ENCODE data around the gene NRG3. TPM values are rescaled to one million over a fixed set of nuclear protein-coding genes. Genes with fewer than 3 reads are reported as not detected.

NRG3 gene
- total and polyA plus RNA-seq, 2 of the 4 experiments (the other 2 are of a cell fraction) = not detected

DNA sequence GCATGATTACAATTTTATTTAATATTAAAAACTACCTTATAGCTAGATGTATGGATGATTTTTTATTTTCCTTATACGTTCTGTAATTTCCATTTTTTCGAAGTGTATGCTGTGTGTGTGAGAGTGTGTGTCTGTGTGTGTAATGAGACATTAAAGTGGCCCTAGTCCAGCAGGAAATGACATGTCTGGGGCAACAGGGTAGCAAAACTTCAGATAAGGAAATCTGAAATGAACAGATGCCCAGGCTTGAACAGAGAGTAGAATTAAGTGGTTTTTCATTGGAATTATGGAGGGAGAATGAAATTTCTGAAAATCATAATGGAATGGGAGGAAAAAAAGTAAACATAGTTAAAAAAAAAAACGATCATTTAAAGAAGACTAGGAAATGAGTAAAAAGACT is 200.6 kb downstream of the NRG3 start:
- no CpG with 5 or more reads among the region's 3 CpGs for WGBS, 2 experiments (ENCODE audit: extremely low coverage in 2 of 2, insufficient read length in 1 of 2)
- no peak overlapping the region for H2AK9ac ChIP-seq (replicated peaks; ENCODE audit: low read depth, low read length, poor library complexity)
- no peak overlapping the region for H4K91ac ChIP-seq (ENCODE audit: insufficient read depth, low read depth, low read length)
- no peak overlapping the region for H3K56ac ChIP-seq (ENCODE audit: extremely low read depth, insufficient read depth, low read length)
- H3K4me3 ChIP-seq (ENCODE audit: insufficient read depth, low read depth, low read length) = no peak overlapping the region
- H3K4me2 ChIP-seq (ENCODE audit: low read depth, low read length) = no peak overlapping the region
- CTCF ChIA-PET = no interaction called here
- no peak overlapping the region for H4K8ac ChIP-seq (ENCODE audit: low read depth in 2 of 2, low read length in 2 of 2)
- H3K23ac ChIP-seq (ENCODE audit: low read depth, low read length) = no peak overlapping the region
- no peak overlapping the region for H2BK5ac ChIP-seq (ENCODE audit: low read depth, low read length, poor library complexity, severe bottlenecking)
- H2AK5ac ChIP-seq (ENCODE audit: low read depth, low read length) = no peak overlapping the region
- H3K14ac ChIP-seq (replicated peaks; ENCODE audit: low read depth, low read length) = no peak overlapping the region
- H3K27me3 ChIP-seq (ENCODE audit: control insufficient read depth, insufficient read depth, low read length) = no peaks in the 10 kb centered on the region
- no TSS peak for BruUV-seq (replicated peaks)
- intact Hi-C loops (cut with micrococcal nuclease) (no loop called here), dilution Hi-C loops (cut with HindIII; ENCODE audit: low sequenced_read_pairs, unreplicated experiment) (no loop called here), in situ Hi-C loops (cut with MboI; ENCODE audit: low sequenced_read_pairs) (no loop called here)
- H3K9ac ChIP-seq (ENCODE audit: low read depth, low read length) = no peak overlapping the region
- no peak overlapping the region for H2BK20ac ChIP-seq (ENCODE audit: low read depth, low read length)
- ATAC-seq (ENCODE audit: low read depth) = no peak
- no peak overlapping the region for H4K5ac ChIP-seq (ENCODE audit: low read depth, low read length)
- no peak overlapping the region for H3K27ac ChIP-seq (ENCODE audit: insufficient read depth, low read length)
- no peaks in the 10 kb centered on the region for H3K79me1 ChIP-seq (ENCODE audit: low read depth in 1 of 2, low read length in 2 of 2)
- H3K18ac ChIP-seq (ENCODE audit: low read depth, low read length) = no peak overlapping the region
- H3K36me3 ChIP-seq (ENCODE audit: control insufficient read depth, insufficient read depth, low read length) = no peaks in the 10 kb centered on the region
- no peaks in the 10 kb centered on the region for H3K9me1 ChIP-seq (ENCODE audit: insufficient read depth, low read length)
- H4K20me1 ChIP-seq (ENCODE audit: insufficient read depth, low read length) = no peaks in the 10 kb centered on the region
- peaks cover 9% of the 10 kb centered on the region; the same call in 1 of the 2 replicates for H3K9me3 ChIP-seq (ENCODE audit: control insufficient read depth, insufficient read depth, low read length)
- H3K4me1 ChIP-seq (ENCODE audit: control insufficient read depth, insufficient read depth, low read length) = no peaks in the 10 kb centered on the region
- no peak overlapping the region for H3K4ac ChIP-seq (ENCODE audit: low read depth, low read length)
- no peak overlapping the region for H2BK120ac ChIP-seq (ENCODE audit: low read depth, low read length)
- TF ChIP-seq NFE2L2 (IDR thresholded peaks at IDR 0.05; ENCODE audit: low read depth, low read length) (no peak), RCOR1 (IDR thresholded peaks at IDR 0.05; ENCODE audit: insufficient replicate concordance, low read length) (no peak), BHLHE40 (IDR thresholded peaks at IDR 0.05; ENCODE audit: low read depth, low read length) (no peak), POLR2A (IDR thresholded peaks at IDR 0.05; ENCODE audit: low read depth, low read length) (no peak), FOS (IDR thresholded peaks at IDR 0.05; ENCODE audit: low read depth, low read length) (no peak), CEBPB (IDR thresholded peaks at IDR 0.05; ENCODE audit: low read depth, low read length) (no peak), CTCF (conservative IDR thresholded peaks at IDR 0.05; ENCODE audit: low read depth, low read length) (no peak), SMC3 (IDR thresholded peaks at IDR 0.05; ENCODE audit: low read depth, low read length) (no peak), RAD21 (IDR thresholded peaks at IDR 0.05; ENCODE audit: low read length) (no peak), MAFK (IDR thresholded peaks at IDR 0.05; ENCODE audit: low read depth, low read length) (no peak), CHD1 (IDR thresholded peaks at IDR 0.05; ENCODE audit: low read depth, low read length) (no peak), MXI1 (IDR thresholded peaks at IDR 0.05; ENCODE audit: borderline replicate concordance, low read depth, low read length) (no peak), MAZ (IDR thresholded peaks at IDR 0.05; ENCODE audit: borderline replicate concordance, low read depth, low read length) (no peak), USF2 (IDR thresholded peaks at IDR 0.05; ENCODE audit: low read depth, low read length) (no peak), RFX5 (IDR thresholded peaks at IDR 0.05; ENCODE audit: low read depth, low read length) (no peak)
- TF ChIP-seq, protein P1, sequence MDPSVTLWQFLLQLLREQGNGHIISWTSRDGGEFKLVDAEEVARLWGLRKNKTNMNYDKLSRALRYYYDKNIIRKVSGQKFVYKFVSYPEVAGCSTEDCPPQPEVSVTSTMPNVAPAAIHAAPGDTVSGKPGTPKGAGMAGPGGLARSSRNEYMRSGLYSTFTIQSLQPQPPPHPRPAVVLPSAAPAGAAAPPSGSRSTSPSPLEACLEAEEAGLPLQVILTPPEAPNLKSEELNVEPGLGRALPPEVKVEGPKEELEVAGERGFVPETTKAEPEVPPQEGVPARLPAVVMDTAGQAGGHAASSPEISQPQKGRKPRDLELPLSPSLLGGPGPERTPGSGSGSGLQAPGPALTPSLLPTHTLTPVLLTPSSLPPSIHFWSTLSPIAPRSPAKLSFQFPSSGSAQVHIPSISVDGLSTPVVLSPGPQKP (IDR thresholded peaks at IDR 0.05; ENCODE audit: borderline replicate concordance, low read depth, low read length) = no peak
- DNase-seq = no peak
- H2BK15ac ChIP-seq (ENCODE audit: low read depth, low read length) = no peak overlapping the region
- H2AFZ ChIP-seq (replicated peaks; ENCODE audit: low read length, poor library complexity) = no peak overlapping the region
- POLR2A ChIA-PET (ENCODE audit: unreplicated experiment) = no interaction called here

Data from IMR-90 (cell line).